Measurements from ENCODE around the gene ASTL. TPM values are rescaled to one million over a fixed set of nuclear protein-coding genes. Genes with fewer than 3 reads are reported as not detected.

ASTL gene
- total RNA-seq, 2 donors from 2014 or later: not detected

DNA sequence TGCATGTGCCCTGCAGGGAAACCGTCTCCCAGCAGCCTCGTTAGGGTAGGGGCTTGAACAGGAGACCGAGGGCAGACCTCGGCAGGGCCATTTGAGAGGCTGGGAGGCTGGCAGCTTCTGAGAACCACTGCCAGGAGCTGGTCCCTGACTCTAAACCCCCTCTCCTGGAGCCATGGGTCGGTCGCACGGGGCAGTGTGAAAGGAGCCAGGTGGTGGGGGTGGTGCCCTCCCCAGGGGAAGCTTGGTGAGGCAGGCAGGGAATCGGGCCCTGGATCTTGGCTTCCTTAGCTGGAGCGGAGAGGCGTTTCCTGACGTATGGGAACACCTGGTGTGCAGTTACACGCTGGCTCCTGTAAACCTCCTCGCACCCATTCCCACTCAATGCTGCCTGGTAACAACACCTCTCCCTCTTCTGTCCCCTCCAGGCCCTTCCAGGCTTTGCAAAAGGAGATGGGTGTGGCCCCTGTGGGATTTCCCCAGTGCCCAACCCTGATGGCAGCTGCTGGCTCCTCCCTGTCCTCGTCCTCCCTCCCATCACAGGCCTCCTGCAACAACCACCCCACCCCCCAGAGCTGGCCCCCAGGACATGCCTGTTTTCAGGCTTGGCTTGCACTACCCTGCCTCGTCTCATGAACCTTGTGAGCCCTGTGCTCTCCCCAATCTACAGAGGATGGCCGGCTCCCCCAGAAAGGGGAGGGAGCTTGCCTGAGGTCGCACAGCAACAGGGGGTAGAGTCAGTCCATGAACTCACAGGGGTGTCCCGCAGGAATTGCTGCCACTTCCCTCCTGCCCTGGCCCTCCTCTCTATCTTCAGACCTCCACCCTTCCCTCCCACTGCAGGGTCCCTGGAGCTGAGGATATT is 46.4 kb downstream of the ASTL start:
- no peaks in the 10 kb centered on the region for H3K36me3 ChIP-seq (replicated peaks in 1 of 2; ENCODE audit: insufficient read depth in 1 of 2, low read depth in 2 of 2)
- peaks cover 29% of the 10 kb centered on the region for H3K4me1 ChIP-seq
- no peaks in the 10 kb centered on the region for H3K9me3 ChIP-seq
- H3K27ac ChIP-seq: peak overlapping the region in 2 of 4 donors; percentile 18 to 28
- ATAC-seq (peak; percentile 52), DNase-seq (peak; percentile 35 to 78 (median 62))
- intact Hi-C loops (cut with DNase I): no loop called here
- H3K27me3 ChIP-seq: no peaks in the 10 kb centered on the region
- WGBS, 2 donors: 42 to 44% methylated on average over 11 to 18 of the region's 18 CpGs
- TF ChIP-seq, protein P1, sequence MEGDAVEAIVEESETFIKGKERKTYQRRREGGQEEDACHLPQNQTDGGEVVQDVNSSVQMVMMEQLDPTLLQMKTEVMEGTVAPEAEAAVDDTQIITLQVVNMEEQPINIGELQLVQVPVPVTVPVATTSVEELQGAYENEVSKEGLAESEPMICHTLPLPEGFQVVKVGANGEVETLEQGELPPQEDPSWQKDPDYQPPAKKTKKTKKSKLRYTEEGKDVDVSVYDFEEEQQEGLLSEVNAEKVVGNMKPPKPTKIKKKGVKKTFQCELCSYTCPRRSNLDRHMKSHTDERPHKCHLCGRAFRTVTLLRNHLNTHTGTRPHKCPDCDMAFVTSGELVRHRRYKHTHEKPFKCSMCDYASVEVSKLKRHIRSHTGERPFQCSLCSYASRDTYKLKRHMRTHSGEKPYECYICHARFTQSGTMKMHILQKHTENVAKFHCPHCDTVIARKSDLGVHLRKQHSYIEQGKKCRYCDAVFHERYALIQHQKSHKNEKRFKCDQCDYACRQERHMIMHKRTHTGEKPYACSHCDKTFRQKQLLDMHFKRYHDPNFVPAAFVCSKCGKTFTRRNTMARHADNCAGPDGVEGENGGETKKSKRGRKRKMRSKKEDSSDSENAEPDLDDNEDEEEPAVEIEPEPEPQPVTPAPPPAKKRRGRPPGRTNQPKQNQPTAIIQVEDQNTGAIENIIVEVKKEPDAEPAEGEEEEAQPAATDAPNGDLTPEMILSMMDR (IDR thresholded peaks at IDR 0.05): peak in 2 of 7 experiments; percentile 6 to 20
- TF ChIP-seq POLR2A (IDR thresholded peaks at IDR 0.05): no peak
- H3K4me3 ChIP-seq: no peak overlapping the region

DNA sequence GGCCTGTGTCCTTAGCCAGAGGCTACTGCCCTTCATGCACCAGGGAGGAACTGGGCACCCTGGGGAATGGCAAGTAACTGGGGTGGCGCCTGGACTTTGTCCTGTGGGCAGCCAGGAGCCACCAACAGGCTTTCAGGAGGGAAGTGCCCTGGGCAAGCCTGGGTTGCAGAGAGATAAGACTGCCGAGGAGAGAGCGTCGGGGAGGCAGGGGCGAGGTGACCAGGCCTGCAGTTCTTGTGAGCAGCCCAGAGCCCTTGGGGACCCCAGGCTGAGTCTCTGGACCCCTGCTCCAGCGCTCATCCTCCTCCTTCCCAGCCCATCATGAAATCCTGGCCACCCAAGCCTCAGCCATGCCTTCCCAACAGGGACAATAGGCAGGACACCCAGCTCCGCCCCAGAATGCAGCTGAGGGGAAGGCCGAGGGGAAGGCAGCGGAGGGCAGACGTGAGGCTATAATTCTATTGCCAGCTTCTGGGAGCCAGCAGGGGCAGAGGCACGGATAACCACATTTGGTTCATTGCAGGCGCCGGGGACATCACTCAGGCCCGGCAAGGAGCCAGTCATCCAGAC is 47.1 kb downstream of the ASTL start:
- Histone ChIP-seq H3K27ac (peak overlapping the region in 2 of 4 donors; percentile 18 to 28), H3K4me3 (no peak overlapping the region), H3K9me3 (no peaks in the 10 kb centered on the region), H3K4me1 (peaks cover 29% of the 10 kb centered on the region), H3K36me3 (replicated peaks in 1 of 2; ENCODE audit: insufficient read depth in 1 of 2, low read depth in 2 of 2) (no peaks in the 10 kb centered on the region), H3K27me3 (no peaks in the 10 kb centered on the region)
- 49 to 100% methylated on average over 1 to 13 of the region's 14 CpGs for WGBS, 2 donors
- intact Hi-C loops (cut with DNase I): no loop called here
- TF ChIP-seq, protein P1 (IDR thresholded peaks at IDR 0.05): no peak
- TF ChIP-seq POLR2A (IDR thresholded peaks at IDR 0.05): no peak
- peak; percentile 31 to 73 (median 57) for DNase-seq
- peak; percentile 66 for ATAC-seq

- intact Hi-C loops (cut with DNase I): no loop called here
- 70 to 76% methylated on average over 12 of the region's 12 CpGs for WGBS, 2 donors
- H3K9me3 ChIP-seq: no peaks in the 10 kb centered on the region
- no peak overlapping the region for H3K4me3 ChIP-seq
- ATAC-seq (no peak), DNase-seq (no peak)
- H3K36me3 ChIP-seq (replicated peaks in 1 of 2; ENCODE audit: insufficient read depth in 1 of 2, low read depth in 2 of 2): no peaks in the 10 kb centered on the region
- H3K4me1 ChIP-seq: peaks cover 29% of the 10 kb centered on the region
- no peaks in the 10 kb centered on the region for H3K27me3 ChIP-seq
- TF ChIP-seq, protein P1 (IDR thresholded peaks at IDR 0.05): no peak
- TF ChIP-seq POLR2A (IDR thresholded peaks at IDR 0.05): no peak
- no peak overlapping the region for H3K27ac ChIP-seq
Observed at GRCh38 chr2:96090196-96090926, 47.9 kb downstream of the ASTL start.

DNA sequence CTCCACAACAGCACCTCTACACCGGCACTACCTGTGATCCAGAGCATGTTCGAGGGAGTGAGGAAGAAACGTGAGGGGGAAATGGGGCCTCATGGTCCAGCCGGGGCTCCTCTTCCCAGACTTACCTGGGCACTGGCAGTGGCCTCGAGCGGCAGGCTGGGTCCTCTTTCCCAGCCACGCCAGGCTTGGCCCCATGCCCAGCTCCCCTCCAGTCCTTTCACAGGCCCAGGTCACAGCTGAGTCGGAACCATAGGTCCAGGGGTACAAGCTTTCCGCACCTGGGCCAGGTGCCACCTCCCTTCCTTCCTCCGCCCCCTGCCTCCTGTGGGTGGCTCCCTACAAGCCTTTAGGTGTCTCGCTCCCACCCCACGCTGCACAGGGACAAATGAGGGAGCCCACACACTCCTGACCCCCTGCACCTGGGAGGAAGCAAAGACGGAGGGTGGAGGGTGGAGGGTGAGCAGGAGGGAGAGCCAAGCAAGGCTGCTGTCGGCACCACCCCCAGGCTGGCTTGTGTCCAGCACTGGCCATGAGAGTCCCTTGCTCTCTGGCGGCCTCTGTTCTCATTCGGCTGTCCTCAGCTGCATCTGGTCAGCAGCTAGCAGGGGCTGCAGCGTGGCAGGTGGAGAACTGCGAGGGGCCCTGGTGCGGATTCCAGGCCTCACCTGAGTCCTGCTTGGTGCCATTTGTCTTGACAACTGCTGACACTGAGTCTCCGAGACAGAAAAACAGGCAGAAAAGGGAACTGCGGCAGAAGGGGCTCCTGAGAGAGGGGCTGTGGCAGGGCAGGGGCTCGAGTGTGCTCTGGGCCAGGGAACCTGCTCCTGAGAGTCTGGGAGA is 48.7 kb downstream of the ASTL start:
- peaks cover 29% of the 10 kb centered on the region for H3K4me1 ChIP-seq
- no peak overlapping the region for H3K4me3 ChIP-seq
- 53 to 75% methylated on average over 7 to 22 of the region's 22 CpGs for WGBS, 2 donors
- DNase-seq (peak; percentile 37 to 84 (median 68)), ATAC-seq (no peak)
- no peaks in the 10 kb centered on the region for H3K36me3 ChIP-seq (replicated peaks in 1 of 2; ENCODE audit: insufficient read depth in 1 of 2, low read depth in 2 of 2)
- intact Hi-C loops (cut with DNase I): no loop called here
- H3K27me3 ChIP-seq: no peaks in the 10 kb centered on the region
- no peaks in the 10 kb centered on the region for H3K9me3 ChIP-seq
- TF ChIP-seq, protein P1 (IDR thresholded peaks at IDR 0.05): no peak
- no peak for TF ChIP-seq POLR2A (IDR thresholded peaks at IDR 0.05)
- H3K27ac ChIP-seq: no peak overlapping the region

Measured in body of pancreas (tissue), 4 donors.